ENCODE data around the gene SRPK1. TPM values are rescaled to one million over a fixed set of nuclear protein-coding genes. Genes with fewer than 3 reads are reported as not detected.

Gene SRPK1
- total RNA-seq, 1 experiment from 2014 or later, result 89.4 TPM

- Histone ChIP-seq H4K20me1 (ENCODE audit: insufficient read depth) (no peaks in the 10 kb centered on the region), H3K79me2 (ENCODE audit: insufficient read depth, low read length) (peaks cover 22% of the 10 kb centered on the region; the same call in 1 of the 2 replicates), H3K9me2 (ENCODE audit: insufficient read depth) (no peaks in the 10 kb centered on the region), H3K27me3 (ENCODE audit: insufficient read depth, low read length) (no peaks in the 10 kb centered on the region), H3K9me3 (ENCODE audit: control insufficient read depth in 1 of 2, insufficient read depth in 1 of 2, low read depth in 1 of 2, low read length in 2 of 2) (no peaks in the 10 kb centered on the region), H2AFZ (ENCODE audit: low read depth, low read length, poor library complexity, severe bottlenecking) (no peak overlapping the region), H3K4me2 (ENCODE audit: low read length) (no peak overlapping the region), H3K27ac (ENCODE audit: low read depth, low read length) (no peak overlapping the region), H3K9ac (ENCODE audit: low read length) (no peak overlapping the region), H3K4me3 (replicated peaks in 1 of 2; ENCODE audit: low read depth in 1 of 2, low read length in 2 of 2) (no peak overlapping the region), H3K36me3 (ENCODE audit: control insufficient read depth in 1 of 2, insufficient read depth in 2 of 2, low read length in 2 of 2) (peaks cover 59 to 74% of the 10 kb centered on the region in 2 experiments), H3K4me1 (ENCODE audit: control insufficient read depth in 1 of 2, insufficient read depth in 2 of 2, low read length in 2 of 2) (no peaks in the 10 kb centered on the region)
- RAD21 ChIA-PET (ENCODE audit: low non-redundant PET in 1 of 2, low total read pairs in 2 of 2, uncharacterized antibody in 2 of 2, unreplicated experiment in 2 of 2), result no interaction called here
- BruUV-seq (replicated peaks), result no TSS peak
- POLR2A ChIA-PET, result no interaction called here
- TF ChIP-seq REST (IDR thresholded peaks at IDR 0.05; ENCODE audit: low read depth), result no peak
- no peak for TF ChIP-seq ZBTB33 (IDR thresholded peaks at IDR 0.05; ENCODE audit: extremely low read depth, insufficient replicate concordance, low read length)
- intact Hi-C loops (cut with micrococcal nuclease), result no loop called here
- ATAC-seq (no peak), DNase-seq (ENCODE audit: low read depth, low spot score) (no peak)
- CTCF ChIA-PET, result no interaction called here
Measured at GRCh38 chr6:35852994-35853393, 67.9 kb downstream of the SRPK1 start.

GRCh38 chr6:35850208-35850607 is 70.7 kb downstream of the SRPK1 start:
- Histone ChIP-seq H3K9me2 (ENCODE audit: insufficient read depth) (no peaks in the 10 kb centered on the region), H3K9me3 (ENCODE audit: control insufficient read depth in 1 of 2, insufficient read depth in 1 of 2, low read depth in 1 of 2, low read length in 2 of 2) (no peaks in the 10 kb centered on the region), H3K4me3 (replicated peaks in 1 of 2; ENCODE audit: low read depth in 1 of 2, low read length in 2 of 2) (no peak overlapping the region), H3K27me3 (ENCODE audit: insufficient read depth, low read length) (no peaks in the 10 kb centered on the region), H3K79me2 (ENCODE audit: insufficient read depth, low read length) (peaks cover 44% of the 10 kb centered on the region), H3K9ac (ENCODE audit: low read length) (no peak overlapping the region), H3K4me2 (ENCODE audit: low read length) (no peak overlapping the region), H3K4me1 (ENCODE audit: control insufficient read depth in 1 of 2, insufficient read depth in 2 of 2, low read length in 2 of 2) (no peaks in the 10 kb centered on the region), H3K27ac (ENCODE audit: low read depth, low read length) (no peak overlapping the region), H2AFZ (ENCODE audit: low read depth, low read length, poor library complexity, severe bottlenecking) (no peak overlapping the region), H3K36me3 (ENCODE audit: control insufficient read depth in 1 of 2, insufficient read depth in 2 of 2, low read length in 2 of 2) (peaks cover 41 to 74% of the 10 kb centered on the region in 2 experiments), H4K20me1 (ENCODE audit: insufficient read depth) (no peaks in the 10 kb centered on the region)
- CTCF ChIA-PET, result no interaction called here
- intact Hi-C loops (cut with micrococcal nuclease), result no loop called here
- BruUV-seq (replicated peaks), result no TSS peak
- POLR2A ChIA-PET, result no interaction called here
- DNase-seq (ENCODE audit: low read depth, low spot score), result no peak
- RAD21 ChIA-PET (ENCODE audit: low non-redundant PET in 1 of 2, low total read pairs in 2 of 2, uncharacterized antibody in 2 of 2, unreplicated experiment in 2 of 2), result no interaction called here
- no peak for ATAC-seq
- no peak for TF ChIP-seq CBX3 (IDR thresholded peaks at IDR 0.05; ENCODE audit: low read depth)
- no peak for TF ChIP-seq SRF (IDR thresholded peaks at IDR 0.05; ENCODE audit: low read depth)
- no peak for TF ChIP-seq MAX (IDR thresholded peaks at IDR 0.05)
- no peak for TF ChIP-seq ZFX (IDR thresholded peaks at IDR 0.05)
- no peak for TF ChIP-seq RAD21 (IDR thresholded peaks at IDR 0.05; ENCODE audit: low read depth)
- no peak for TF ChIP-seq REST (IDR thresholded peaks at IDR 0.05; ENCODE audit: low read depth)
- no peak for TF ChIP-seq ZBTB33 (IDR thresholded peaks at IDR 0.05; ENCODE audit: extremely low read depth, insufficient replicate concordance, low read length)

Data from HCT116 (cell line).